MM.1S (cell line): ENCODE results near the gene THAP2.

Experiments used
- DNase-seq: peaks from one replicate; pipeline ENCODE4 v3.0.0-alpha.2; 2015
- H2AFZ ChIP-seq: fragments of 300-600 bp; sonication (generic); 2 replicates; pipeline ENCODE4 v1.6.0; 2016; ENCODE audit warnings: antibody characterized with exemption, low read length
- H3F3A ChIP-seq: fragments of 300-600 bp; sonication (generic); 2 replicates; pipeline ENCODE4 v1.6.1; 2016; ENCODE audit warnings: mild to moderate bottlenecking, antibody characterized with exemption, low read length, moderate library complexity, mixed read lengths; ENCODE audit not compliant: insufficient read depth
- H3K27ac ChIP-seq: fragments of 300-600 bp; sonication (generic); 2 replicates; pipeline ENCODE4 v1.5.1; 2016; ENCODE audit warnings: mild to moderate bottlenecking, low read length
- H3K27me3 ChIP-seq: fragments of 300-600 bp; sonication (generic); replicated peaks from 2 replicates; pipeline ENCODE4 v1.6.0; 2016; ENCODE audit warnings: low read length; ENCODE audit not compliant: insufficient read depth
- H3K36me3 ChIP-seq: fragments of 300-600 bp; sonication (generic); replicated peaks from 2 replicates; pipeline ENCODE4 v1.6.1; 2016; ENCODE audit warnings: mild to moderate bottlenecking, low read length, mixed read lengths; ENCODE audit not compliant: insufficient read depth
- H3K4me1 ChIP-seq: fragments of 300-600 bp; sonication (generic); 2 replicates; pipeline ENCODE4 v1.6.1; 2016; ENCODE audit warnings: low read length, mixed read lengths
- H3K4me2 ChIP-seq: fragments of 300-600 bp; sonication (generic); 2 replicates; pipeline ENCODE4 v1.6.0; 2016; ENCODE audit warnings: low read depth, low read length
- H3K4me3 ChIP-seq: fragments of 300-600 bp; sonication (generic); 2 replicates; pipeline ENCODE4 v1.5.1; 2016; ENCODE audit warnings: low read length, mixed read lengths
- H3K79me2 ChIP-seq: fragments of 300-600 bp; sonication (generic); 2 replicates; pipeline ENCODE4 v1.6.1; 2016; ENCODE audit warnings: mixed run types, low read length, mixed read lengths
- H3K9ac ChIP-seq: fragments of 300-600 bp; sonication (generic); 2 replicates; pipeline ENCODE4 v1.6.1; 2016; ENCODE audit warnings: low read length, mixed read lengths
- H3K9me2 ChIP-seq: fragments of 300-600 bp; sonication (generic); replicated peaks from 2 replicates; pipeline ENCODE4 v1.6.1; 2016; ENCODE audit warnings: mild to moderate bottlenecking, low read length, mixed read lengths; ENCODE audit not compliant: insufficient read depth
- H3K9me3 ChIP-seq: fragments of 300-600 bp; sonication (generic); replicated peaks from 2 replicates; pipeline ENCODE4 v1.6.1; 2016; ENCODE audit warnings: mild to moderate bottlenecking, low read length, mixed read lengths; ENCODE audit not compliant: insufficient read depth
- H4K20me1 ChIP-seq: fragments of 300-600 bp; sonication (generic); 2 replicates; pipeline ENCODE4 v1.6.1; 2016; ENCODE audit warnings: mild to moderate bottlenecking, low read length, moderate library complexity, mixed read lengths; ENCODE audit not compliant: insufficient read depth
- CTCF ChIP-seq: fragments of 300-600 bp; sonication (generic); IDR thresholded peaks from 2 replicates; pipeline ENCODE4 v1.5.1; 2016; ENCODE audit warnings: antibody characterized with exemption, low read length, mixed read lengths
- EZH2 ChIP-seq: fragments of 300-600 bp; sonication (generic); optimal IDR thresholded peaks from 2 replicates; pipeline ENCODE3; 2017; ENCODE audit warnings: low read depth, mild to moderate bottlenecking, antibody characterized with exemption, low read length, mixed read lengths
- EZH2phosphoT487 ChIP-seq: fragments of 300-600 bp; sonication (generic); IDR thresholded peaks from 2 replicates; pipeline ENCODE4 v1.6.1; 2018; ENCODE audit warnings: antibody characterized with exemption, low read length

Gene THAP2

GRCh38 chr12:71649401-71649800, 14.7 kb upstream of the THAP2 start:
- no peak overlapping the region for H3K27ac ChIP-seq
- no peaks in the 10 kb centered on the region for H3K9me3 ChIP-seq
- no peaks in the 10 kb centered on the region for H3K9me2 ChIP-seq
- H3K4me3 ChIP-seq = no peak overlapping the region
- H3K4me1 ChIP-seq = no peaks in the 10 kb centered on the region
- H3K9ac ChIP-seq = no peak overlapping the region
- H3K4me2 ChIP-seq = no peak overlapping the region
- H2AFZ ChIP-seq = no peak overlapping the region
- TF ChIP-seq CTCF (no peak), EZH2phosphoT487 (no peak), EZH2 (no peak)
- H4K20me1 ChIP-seq = no peaks in the 10 kb centered on the region
- H3K36me3 ChIP-seq = peaks cover 7% of the 10 kb centered on the region; the same call in 1 of the 2 replicates
- no peaks in the 10 kb centered on the region for H3K27me3 ChIP-seq
- no peaks in the 10 kb centered on the region for H3F3A ChIP-seq
- peaks cover 75% of the 10 kb centered on the region for H3K79me2 ChIP-seq
- no peak for DNase-seq

DNA sequence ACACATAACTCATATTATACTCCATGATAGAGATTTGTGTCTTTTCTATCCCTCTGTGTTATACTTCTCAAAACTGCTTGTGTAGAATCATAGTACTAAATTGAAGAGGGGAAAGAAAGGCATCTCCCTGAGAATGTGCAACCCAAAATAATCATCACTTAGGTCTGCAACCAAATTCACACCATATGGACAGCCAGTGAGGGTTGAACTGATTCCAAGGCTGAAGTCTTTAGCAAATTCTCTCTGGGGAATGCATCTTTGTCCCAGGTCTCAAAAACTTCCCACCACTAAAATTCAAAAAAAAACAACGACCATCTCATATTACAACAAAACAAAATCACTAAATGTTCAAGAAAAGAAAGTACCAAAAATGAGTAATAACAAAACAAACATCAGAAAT, 11.4 kb upstream of the THAP2 start:
- no peak for TF ChIP-seq EZH2
- no peak for TF ChIP-seq EZH2phosphoT487
- TF ChIP-seq CTCF = no peak
- Histone ChIP-seq H3K4me3 (no peak overlapping the region), H3K9ac (no peak overlapping the region), H3K27me3 (no peaks in the 10 kb centered on the region), H3K9me2 (no peaks in the 10 kb centered on the region), H3K9me3 (no peaks in the 10 kb centered on the region), H4K20me1 (peaks cover 5% of the 10 kb centered on the region; the same call in 1 of the 2 replicates), H3K4me1 (no peaks in the 10 kb centered on the region), H2AFZ (no peak overlapping the region), H3K4me2 (no peak overlapping the region), H3K36me3 (peaks cover 10% of the 10 kb centered on the region; the same call in 1 of the 2 replicates), H3K27ac (no peak overlapping the region), H3F3A (no peaks in the 10 kb centered on the region), H3K79me2 (peaks cover 90% of the 10 kb centered on the region)
- DNase-seq = no peak

- no peaks in the 10 kb centered on the region for H3K27me3 ChIP-seq
- H3K36me3 ChIP-seq = peaks cover 10% of the 10 kb centered on the region; the same call in 1 of the 2 replicates
- H2AFZ ChIP-seq = no peak overlapping the region
- no peak overlapping the region for H3K4me3 ChIP-seq
- H3K9me3 ChIP-seq = no peaks in the 10 kb centered on the region
- no peak overlapping the region for H3K27ac ChIP-seq
- peaks cover 5% of the 10 kb centered on the region; the same call in 1 of the 2 replicates for H4K20me1 ChIP-seq
- H3F3A ChIP-seq = no peaks in the 10 kb centered on the region
- no peak for TF ChIP-seq EZH2phosphoT487
- TF ChIP-seq CTCF = no peak
- no peak for DNase-seq
- no peaks in the 10 kb centered on the region for H3K4me1 ChIP-seq
- no peak overlapping the region for H3K9ac ChIP-seq
- H3K4me2 ChIP-seq = no peak overlapping the region
- peaks cover 87% of the 10 kb centered on the region for H3K79me2 ChIP-seq
- H3K9me2 ChIP-seq = no peaks in the 10 kb centered on the region
Measured at GRCh38 chr12:71653137-71653536, 11.0 kb upstream of the THAP2 start.
